NCI-H1436 treated with DMSO at 0.1 percent for 48 hours (cell line): Measurements from ENCODE around the gene HCST.
A peak's percentile ranks its signal among the peaks of the same experiment; 100 is the strongest.

ENCODE experiments used
- DNase-seq: peaks from one replicate; lab custom pipeline; 2025; lab: John Stamatoyannopoulos, UW

The HCST gene

GRCh38 chr19:35901854-35902661 is at the start of gene HCST:
Gene HCST, plus strand, starts transcription at chr19:35902529. Its CDS starts 65 bp downstream, at chr19:35902594.
- no peak for DNase-seq

GRCh38 chr19:35853038-35853756 is 49.1 kb upstream of the HCST start:
- DNase-seq = no peak

GRCh38 chr19:35856546-35857149 is 45.7 kb upstream of the HCST start, which contains the start of gene KIRREL2:
Gene KIRREL2, plus strand, starts transcription at chr19:35856911. Its CDS starts 209 bp downstream, at chr19:35857120.
- DNase-seq = no peak

- no peak for DNase-seq
These were observed 44.0 kb upstream of the HCST start for GRCh38 chr19:35858311-35858710.

GRCh38 chr19:35859414-35859813 is 42.9 kb upstream of the HCST start:
- no peak for DNase-seq

- DNase-seq = no peak
These were observed 41.9 kb upstream of the HCST start for GRCh38 chr19:35860436-35860817.

- no peak for DNase-seq
These were observed 41.3 kb upstream of the HCST start for GRCh38 chr19:35860818-35861639.

- no peak for DNase-seq
These were observed 40.6 kb upstream of the HCST start for GRCh38 chr19:35861640-35862160.

GRCh38 chr19:35862528-35862927 is 39.8 kb upstream of the HCST start:
- no peak for DNase-seq

GRCh38 chr19:35863018-35863417 is 39.3 kb upstream of the HCST start:
- DNase-seq = no peak

GRCh38 chr19:35868172-35868822 is 34.0 kb upstream of the HCST start, which contains the start of gene APLP1:
Gene APLP1, plus strand, starts transcription at chr19:35868574. Its CDS starts 63 bp downstream, at chr19:35868637.
- DNase-seq = no peak

- no peak for DNase-seq
These were observed 33.5 kb upstream of the HCST start for GRCh38 chr19:35868823-35869326.

GRCh38 chr19:35869327-35870123 is 32.8 kb upstream of the HCST start:
- DNase-seq = peak; percentile 84

- DNase-seq = peak; percentile 84
These were observed 32.1 kb upstream of the HCST start for GRCh38 chr19:35870124-35870736.

GRCh38 chr19:35870798-35871197 is 31.5 kb upstream of the HCST start:
- no peak for DNase-seq

GRCh38 chr19:35871611-35872010 is 30.7 kb upstream of the HCST start:
- no peak for DNase-seq

- DNase-seq = no peak
These were observed 30.1 kb upstream of the HCST start for GRCh38 chr19:35872180-35872579.

- DNase-seq = no peak
These were observed 27.9 kb upstream of the HCST start for GRCh38 chr19:35874392-35874930.

GRCh38 chr19:35879068-35879467 is 23.3 kb upstream of the HCST start:
- no peak for DNase-seq
